ENCODE results near the gene NCAM1. TPM values are rescaled to one million over a fixed set of nuclear protein-coding genes. Genes with fewer than 3 reads are reported as not detected.

The NCAM1 gene
- total RNA-seq, 1 experiment from 2014 or later: 5.9 TPM

GRCh38 chr11:113243696-113244095, 282.5 kb downstream of the NCAM1 start:
- H3K4me3 Mint-ChIP-seq: no peak overlapping the region
- peaks cover 28% of the 10 kb centered on the region for H3K4me1 Mint-ChIP-seq
- H3K9me3 Mint-ChIP-seq: no peaks in the 10 kb centered on the region
- CTCF ChIA-PET: interaction anchor here (1.0 to 1.2 kb wide), 3 partner anchors 31 to 963 kb away, joined by 3 to 6 read pairs (median 4); no protein-coding TSS in a partner anchor
- DNase-seq (ENCODE audit: low spot score) (no peak), ATAC-seq (no peak)
- no peak overlapping the region for H3K27ac Mint-ChIP-seq
- no peaks in the 10 kb centered on the region for H3K36me3 Mint-ChIP-seq
- TF ChIP-seq NFYB (CRISPR knock-in tag; conservative IDR thresholded peaks at IDR 0.05; ENCODE audit: low read depth) (no peak), CDX4 (CRISPR knock-in tag; IDR thresholded peaks at IDR 0.05; ENCODE audit: borderline replicate concordance) (no peak)
- POLR2A ChIA-PET: interaction anchor here (0.5 kb wide), 1 partner anchor 972 kb away, joined by 3 read pairs; no protein-coding TSS in a partner anchor
- no peaks in the 10 kb centered on the region for H3K27me3 Mint-ChIP-seq (ENCODE audit: low read depth)

- H3K36me3 Mint-ChIP-seq: no peaks in the 10 kb centered on the region
- no peaks in the 10 kb centered on the region for H3K9me3 Mint-ChIP-seq
- CTCF ChIA-PET: interaction anchor here (0.7 kb wide), 1 partner anchor 45 kb away, joined by 3 read pairs; no protein-coding TSS in a partner anchor
- TF ChIP-seq NR1H2 (CRISPR knock-in tag; IDR thresholded peaks at IDR 0.05): no peak
- no peak for TF ChIP-seq JUN (CRISPR knock-in tag; IDR thresholded peaks at IDR 0.05)
- TF ChIP-seq ZNF423 (CRISPR knock-in tag; IDR thresholded peaks at IDR 0.05): no peak
- no peak for TF ChIP-seq SMAD4 (CRISPR knock-in tag; IDR thresholded peaks at IDR 0.05)
- no peak for TF ChIP-seq NFYB (CRISPR knock-in tag; conservative IDR thresholded peaks at IDR 0.05; ENCODE audit: low read depth)
- no peak for TF ChIP-seq CREB1 (CRISPR knock-in tag; IDR thresholded peaks at IDR 0.05)
- no peak for TF ChIP-seq ZNF138 (CRISPR knock-in tag; conservative IDR thresholded peaks at IDR 0.05)
- TF ChIP-seq NR2C2 (CRISPR knock-in tag; IDR thresholded peaks at IDR 0.05): no peak
- no peak for TF ChIP-seq PREB (CRISPR knock-in tag; IDR thresholded peaks at IDR 0.05; ENCODE audit: borderline replicate concordance)
- TF ChIP-seq PRRX2 (CRISPR knock-in tag; IDR thresholded peaks at IDR 0.05): no peak
- TF ChIP-seq ESRRA (CRISPR knock-in tag; IDR thresholded peaks at IDR 0.05; ENCODE audit: borderline replicate concordance): no peak
- no peak for TF ChIP-seq ELF4 (CRISPR knock-in tag; IDR thresholded peaks at IDR 0.05; ENCODE audit: low read depth)
- no peak for TF ChIP-seq ZNF219 (CRISPR knock-in tag; IDR thresholded peaks at IDR 0.05; ENCODE audit: borderline replicate concordance)
- TF ChIP-seq ZNF232 (CRISPR knock-in tag; IDR thresholded peaks at IDR 0.05): no peak
- TF ChIP-seq TEAD4 (CRISPR knock-in tag; IDR thresholded peaks at IDR 0.05): no peak
- no peak for TF ChIP-seq AFF4 (CRISPR knock-in tag; IDR thresholded peaks at IDR 0.05; ENCODE audit: borderline replicate concordance)
- no peaks in the 10 kb centered on the region for H3K27me3 Mint-ChIP-seq (ENCODE audit: low read depth)
- POLR2A ChIA-PET: no interaction called here
- H3K4me1 Mint-ChIP-seq: peaks cover 28% of the 10 kb centered on the region
- DNase-seq (ENCODE audit: low spot score): no peak
- H3K4me3 Mint-ChIP-seq: no peak overlapping the region
- H3K27ac Mint-ChIP-seq: no peak overlapping the region
- ATAC-seq: no peak
Observed at GRCh38 chr11:113245216-113245615, 284.0 kb downstream of the NCAM1 start.

- Mint-ChIP-seq H3K27ac (no peak overlapping the region), H3K27me3 (ENCODE audit: low read depth) (no peaks in the 10 kb centered on the region), H3K36me3 (no peaks in the 10 kb centered on the region), H3K9me3 (no peaks in the 10 kb centered on the region), H3K4me3 (no peak overlapping the region), H3K4me1 (peaks cover 24% of the 10 kb centered on the region)
- no peak for ATAC-seq
- ChIA-PET CTCF (interaction anchor here (1.0 kb wide), 1 partner anchor 42 kb away, joined by 3 read pairs; no protein-coding TSS in a partner anchor), POLR2A (no interaction called here)
- DNase-seq (ENCODE audit: low spot score): no peak
- TF ChIP-seq ZNF512 (CRISPR knock-in tag; IDR thresholded peaks at IDR 0.05; ENCODE audit: borderline replicate concordance) (no peak), JAZF1 (CRISPR knock-in tag; IDR thresholded peaks at IDR 0.05) (no peak), PRDM15 (CRISPR knock-in tag; IDR thresholded peaks at IDR 0.05) (no peak), E2F4 (CRISPR knock-in tag; IDR thresholded peaks at IDR 0.05; ENCODE audit: borderline replicate concordance, low read depth) (no peak)
Observed at GRCh38 chr11:113247221-113247620, 286.0 kb downstream of the NCAM1 start.
